Activated CD4-positive, CD25-positive, alpha-beta regulatory T cell treated with anti-CD3 and anti-CD28 coated beads, Interleukin-2, amount 50 U/mL, for 16 hours (primary cell): Measurements from ENCODE around the gene ZDHHC23.

Source experiments
- DNase-seq: peaks from one replicate; pipeline ENCODE4 v3.0.0-alpha.2; 2020; ENCODE audit warnings: low read depth, low spot score

Gene ZDHHC23, protein sequence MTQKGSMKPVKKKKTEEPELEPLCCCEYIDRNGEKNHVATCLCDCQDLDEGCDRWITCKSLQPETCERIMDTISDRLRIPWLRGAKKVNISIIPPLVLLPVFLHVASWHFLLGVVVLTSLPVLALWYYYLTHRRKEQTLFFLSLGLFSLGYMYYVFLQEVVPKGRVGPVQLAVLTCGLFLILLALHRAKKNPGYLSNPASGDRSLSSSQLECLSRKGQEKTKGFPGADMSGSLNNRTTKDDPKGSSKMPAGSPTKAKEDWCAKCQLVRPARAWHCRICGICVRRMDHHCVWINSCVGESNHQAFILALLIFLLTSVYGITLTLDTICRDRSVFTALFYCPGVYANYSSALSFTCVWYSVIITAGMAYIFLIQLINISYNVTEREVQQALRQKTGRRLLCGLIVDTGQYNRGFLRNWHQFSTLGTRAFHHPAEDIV

DNA sequence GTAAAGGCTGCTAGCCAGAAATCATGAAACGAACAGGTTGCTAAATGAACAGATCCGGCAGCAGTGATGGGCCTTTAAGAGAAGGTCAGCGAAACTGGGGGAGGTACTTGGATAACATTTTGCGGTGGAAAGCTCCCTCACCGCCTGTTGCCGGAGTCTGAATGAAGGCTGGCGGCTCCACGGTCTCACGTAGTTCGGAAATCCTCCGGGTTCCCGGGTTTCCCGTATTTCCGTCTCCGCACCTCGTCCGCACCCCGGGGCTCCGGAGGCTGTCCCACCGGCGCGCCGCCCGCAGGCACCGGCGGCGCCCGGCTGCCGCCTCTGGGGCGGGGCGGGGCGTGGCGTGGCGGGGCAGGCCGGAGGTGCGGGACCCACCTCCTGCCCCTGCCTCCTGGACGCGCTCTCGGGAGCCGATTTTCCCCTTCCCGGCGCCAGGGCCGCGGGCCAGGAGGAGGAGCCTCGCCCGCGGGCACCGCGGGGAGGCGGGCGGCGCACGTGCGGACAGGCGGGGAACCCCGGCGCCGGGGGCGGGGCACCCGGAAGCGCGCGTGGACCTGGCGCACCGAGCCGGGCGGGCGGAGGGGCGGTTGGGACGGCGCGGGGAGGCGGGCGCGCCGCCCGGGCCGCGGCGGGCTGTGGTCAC is at the start of gene ZDHHC23:
Gene ZDHHC23, plus strand, starts transcription at position 642 of the 643 bp plus-strand sequence. CDS start 790 bp downstream, outside the sequence.
- DNase-seq = peak; percentile 39

DNA sequence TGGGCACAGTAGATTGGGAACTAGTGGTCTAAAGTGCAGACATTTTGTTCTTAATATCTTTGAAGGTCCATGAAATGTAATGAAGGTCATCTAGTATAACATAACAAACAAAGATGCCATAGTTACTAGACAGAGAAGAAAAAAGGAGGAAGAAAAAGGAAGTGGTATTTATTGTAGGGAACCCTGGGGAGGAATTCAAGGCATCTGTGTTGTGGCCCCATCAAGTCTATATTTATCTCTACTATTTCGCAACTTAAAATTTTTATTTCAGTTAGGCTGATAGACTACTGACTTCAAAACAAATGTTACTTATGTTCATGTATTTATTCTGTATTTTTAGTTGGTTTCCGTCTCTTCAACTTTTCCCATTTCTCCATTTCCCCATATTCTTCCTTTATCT is 48.9 kb upstream of the ZDHHC23 start:
- DNase-seq = no peak

DNA sequence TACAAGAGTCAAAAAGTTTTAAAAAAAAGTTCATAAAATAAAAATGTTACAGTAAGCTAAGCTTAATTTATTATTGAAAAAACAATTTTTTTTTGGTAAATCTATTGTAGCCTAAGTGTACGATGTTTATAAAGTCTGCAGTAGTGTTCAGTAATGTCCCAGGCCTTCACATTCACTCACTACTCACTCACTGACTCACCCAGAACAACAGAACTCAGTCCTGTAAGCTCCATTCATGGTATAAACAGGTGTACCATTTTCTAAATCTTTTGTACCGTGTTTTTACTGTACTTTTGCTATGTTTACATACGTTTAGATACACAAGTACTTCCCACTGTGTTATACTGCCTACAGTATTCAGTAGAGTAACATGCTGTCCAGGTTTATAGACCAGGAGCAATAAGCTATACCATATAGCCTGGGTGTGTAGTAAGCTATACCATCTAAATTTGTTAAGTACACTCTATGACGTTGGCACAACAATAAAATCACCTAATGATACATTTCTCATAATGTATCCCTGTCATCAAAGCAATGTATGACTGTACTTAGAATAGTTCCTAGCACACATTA is 41.2 kb upstream of the ZDHHC23 start:
- DNase-seq = no peak

DNA sequence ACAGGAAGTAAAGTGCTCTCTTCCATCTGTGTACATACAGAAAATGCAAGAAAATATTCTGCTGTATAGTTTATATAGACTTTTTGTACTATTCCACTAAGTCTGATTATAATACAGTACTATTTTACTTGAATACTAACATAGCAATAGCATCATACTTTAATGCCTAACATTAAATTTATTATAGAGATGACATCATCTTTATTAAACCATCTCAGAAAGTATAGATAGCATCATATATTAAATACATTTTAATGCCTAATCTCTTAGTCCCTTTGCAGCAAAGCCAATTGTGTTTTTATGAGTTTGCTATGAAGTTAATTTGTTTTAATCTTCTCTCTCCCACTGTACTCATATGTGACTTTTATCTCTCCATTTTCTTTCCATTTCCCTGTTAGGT is 39.7 kb upstream of the ZDHHC23 start:
- DNase-seq = no peak

DNA sequence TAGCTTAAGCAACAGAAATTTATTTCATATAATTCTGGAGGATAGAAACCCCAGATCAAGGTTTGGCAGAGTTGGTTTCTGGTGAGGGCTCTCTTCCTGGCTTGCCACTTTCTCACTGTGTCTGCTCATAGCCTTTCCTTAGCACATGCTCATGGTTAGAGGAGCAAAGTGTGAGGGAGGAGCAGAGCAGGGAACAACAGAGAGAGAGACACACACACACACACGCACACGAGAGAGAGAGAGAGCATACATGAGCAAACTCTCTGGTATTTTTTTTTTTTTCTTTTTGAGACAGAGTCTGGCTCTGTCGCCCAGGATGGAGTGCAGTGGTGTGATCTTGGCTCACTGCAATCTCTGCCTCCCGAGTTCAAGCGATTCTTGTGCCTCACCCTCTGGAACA is 36.8 kb upstream of the ZDHHC23 start:
- no peak for DNase-seq

DNA sequence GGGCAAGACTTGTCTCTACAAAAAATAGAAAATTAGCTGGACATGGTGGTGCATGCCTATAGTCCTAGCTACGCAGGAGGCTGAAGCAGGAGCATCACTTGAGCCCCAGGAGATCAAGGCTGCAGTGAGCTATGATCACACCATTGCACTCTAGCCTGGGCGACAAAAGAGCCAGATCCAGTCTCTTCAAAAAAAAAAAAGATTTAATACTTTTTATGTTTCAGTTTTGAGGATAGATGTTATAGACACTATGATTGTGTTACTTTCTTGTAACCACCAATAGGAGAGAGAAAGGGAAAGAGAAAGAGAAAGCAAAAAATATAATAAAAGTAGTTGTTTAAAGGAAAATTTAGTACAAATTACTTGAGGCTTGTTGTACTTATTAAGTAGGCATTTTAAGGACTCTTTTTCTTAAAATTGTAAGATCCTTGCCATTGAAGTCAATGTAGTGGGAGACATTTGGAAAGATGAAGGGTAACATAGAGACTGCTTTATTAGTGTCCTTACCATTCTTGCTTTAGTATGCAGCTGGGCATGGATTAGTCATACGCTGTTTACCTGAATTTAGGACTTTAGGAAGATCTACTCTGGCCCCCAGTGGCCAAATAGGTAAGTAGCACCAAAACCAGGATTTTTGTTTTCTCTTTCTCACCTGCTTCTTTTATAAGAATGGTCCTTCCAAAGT is 35.1 kb upstream of the ZDHHC23 start:
- DNase-seq = no peak

DNA sequence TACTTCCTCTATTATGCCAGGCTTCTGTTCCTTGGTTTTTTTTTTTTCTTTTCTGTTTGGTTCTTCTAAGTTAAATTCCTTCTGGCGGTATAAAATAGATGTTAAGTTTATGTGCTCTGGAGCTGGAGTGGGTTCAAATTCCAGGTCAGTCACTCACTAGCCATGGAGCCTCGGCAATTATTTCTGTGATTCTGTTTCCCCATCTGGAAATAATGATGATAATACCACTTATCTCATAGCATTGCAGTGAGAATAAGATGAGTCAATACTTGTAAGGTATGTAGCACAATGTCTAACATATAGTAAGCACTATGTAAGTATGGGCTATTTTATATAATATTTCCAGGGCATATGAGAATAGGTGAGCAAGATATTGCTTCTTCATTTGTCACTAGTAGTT is 33.2 kb upstream of the ZDHHC23 start:
- no peak for DNase-seq

DNA sequence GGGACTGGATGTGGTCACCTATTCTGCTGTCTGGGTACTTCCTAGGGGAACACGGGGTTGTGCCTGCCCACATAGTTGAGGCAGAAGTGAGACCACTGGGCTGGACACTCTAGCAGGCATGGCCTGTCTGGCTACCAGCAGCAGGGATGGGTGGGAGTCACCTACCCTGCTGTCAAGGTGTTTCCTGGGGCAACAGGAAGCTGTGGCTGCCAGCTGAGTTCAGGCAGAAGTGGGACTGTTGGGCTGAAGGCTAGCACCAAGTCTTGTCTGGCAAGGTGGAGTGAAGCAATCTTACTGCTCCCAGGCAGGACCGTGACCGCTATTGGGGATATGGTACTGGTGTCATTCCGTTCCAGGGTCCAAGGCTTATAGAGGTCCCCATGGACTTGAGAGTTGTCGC is 20.3 kb upstream of the ZDHHC23 start:
- no peak for DNase-seq

DNA sequence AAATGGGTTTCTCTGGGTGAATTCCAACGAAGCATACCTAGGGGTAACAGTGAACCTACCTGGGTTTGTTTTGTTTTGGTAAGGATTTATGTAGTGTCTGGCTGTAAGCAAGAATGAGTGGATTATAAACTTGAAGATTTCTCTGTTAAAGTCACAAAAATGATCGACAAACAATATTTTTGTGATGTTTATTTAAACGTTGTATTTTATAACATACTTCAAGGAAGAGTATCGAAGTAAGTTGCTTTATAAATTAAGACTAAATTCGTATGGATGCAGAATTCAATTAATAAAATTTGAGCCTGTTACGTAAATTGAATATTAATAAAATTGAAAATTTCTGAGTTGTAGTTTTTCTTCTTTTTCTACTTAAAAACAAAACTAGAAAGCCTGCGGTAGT is 982 bp upstream of the ZDHHC23 start:
- no peak for DNase-seq

DNA sequence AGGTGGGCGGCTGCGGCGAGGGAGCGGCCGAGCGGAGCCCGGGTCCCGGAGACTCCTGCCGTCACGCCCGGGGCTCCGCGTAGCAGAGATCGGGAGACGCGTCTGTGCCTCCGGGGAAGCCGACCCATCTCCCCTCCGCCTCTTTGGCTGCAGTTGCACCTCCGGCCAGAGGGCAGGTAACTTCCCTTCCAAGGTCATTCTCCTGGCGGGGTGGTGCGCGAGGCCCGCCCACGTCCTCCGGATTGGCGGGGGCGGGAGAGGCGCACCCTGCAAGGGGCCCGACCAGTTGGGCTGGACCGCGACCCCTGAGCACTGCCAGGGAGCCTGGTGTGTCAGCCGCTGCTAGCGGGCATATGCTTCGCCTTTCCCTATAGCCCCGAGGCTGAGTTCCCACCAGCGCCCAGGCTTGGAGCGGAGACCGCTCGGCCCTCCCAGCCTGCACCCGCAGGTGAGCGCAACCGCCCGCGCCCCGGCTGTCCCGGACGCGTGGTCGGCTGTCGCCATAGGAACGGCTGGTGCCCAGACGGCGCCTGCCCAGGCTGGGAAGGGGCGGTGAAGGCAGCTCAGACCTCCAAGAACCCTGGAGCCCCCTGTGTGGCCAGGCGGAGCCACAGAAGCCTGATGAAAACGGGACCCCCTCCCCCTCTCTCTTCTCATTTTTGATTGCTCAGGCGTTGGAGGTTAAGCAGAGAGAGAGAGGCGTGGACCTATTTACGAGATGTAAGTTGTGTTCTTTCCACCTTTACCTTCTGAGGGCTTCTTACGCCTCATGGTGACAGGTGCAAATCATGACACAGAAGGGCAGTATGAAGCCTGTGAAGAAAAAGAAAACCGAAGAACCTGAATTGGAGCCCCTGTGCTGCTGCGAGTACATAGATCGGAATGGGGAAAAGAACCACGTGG is 453 bp downstream of the ZDHHC23 start:
- DNase-seq = no peak

DNA sequence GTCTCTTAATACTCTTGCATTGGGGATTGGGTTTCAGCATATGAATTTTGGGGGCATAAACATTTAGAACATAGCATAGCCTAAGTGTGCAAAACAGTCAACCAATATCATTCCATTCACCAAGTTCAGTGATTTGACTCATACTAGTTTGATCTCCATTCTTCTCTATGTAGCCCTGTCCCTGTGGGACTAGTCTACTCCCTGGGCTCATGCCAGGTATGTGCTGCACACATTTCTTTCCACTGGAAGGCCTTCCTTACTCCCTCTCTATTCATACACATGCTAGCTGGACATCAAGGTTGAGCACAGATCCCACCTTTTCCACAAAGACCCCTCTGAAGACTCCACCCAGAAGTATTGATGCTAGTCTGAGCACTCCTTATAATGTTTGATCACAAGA is 5.1 kb downstream of the ZDHHC23 start:
- no peak for DNase-seq

DNA sequence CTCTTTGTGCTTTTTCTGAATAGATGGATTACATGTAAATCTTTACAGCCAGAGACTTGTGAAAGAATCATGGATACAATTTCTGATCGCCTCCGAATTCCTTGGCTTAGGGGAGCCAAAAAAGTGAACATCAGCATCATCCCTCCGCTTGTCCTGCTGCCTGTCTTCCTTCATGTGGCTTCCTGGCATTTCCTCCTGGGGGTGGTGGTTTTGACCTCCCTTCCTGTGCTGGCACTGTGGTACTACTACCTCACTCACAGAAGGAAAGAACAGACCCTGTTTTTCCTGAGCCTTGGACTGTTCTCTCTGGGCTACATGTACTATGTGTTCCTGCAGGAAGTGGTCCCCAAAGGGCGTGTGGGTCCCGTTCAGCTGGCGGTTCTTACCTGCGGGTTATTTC is 5.9 kb downstream of the ZDHHC23 start:
- DNase-seq = no peak

DNA sequence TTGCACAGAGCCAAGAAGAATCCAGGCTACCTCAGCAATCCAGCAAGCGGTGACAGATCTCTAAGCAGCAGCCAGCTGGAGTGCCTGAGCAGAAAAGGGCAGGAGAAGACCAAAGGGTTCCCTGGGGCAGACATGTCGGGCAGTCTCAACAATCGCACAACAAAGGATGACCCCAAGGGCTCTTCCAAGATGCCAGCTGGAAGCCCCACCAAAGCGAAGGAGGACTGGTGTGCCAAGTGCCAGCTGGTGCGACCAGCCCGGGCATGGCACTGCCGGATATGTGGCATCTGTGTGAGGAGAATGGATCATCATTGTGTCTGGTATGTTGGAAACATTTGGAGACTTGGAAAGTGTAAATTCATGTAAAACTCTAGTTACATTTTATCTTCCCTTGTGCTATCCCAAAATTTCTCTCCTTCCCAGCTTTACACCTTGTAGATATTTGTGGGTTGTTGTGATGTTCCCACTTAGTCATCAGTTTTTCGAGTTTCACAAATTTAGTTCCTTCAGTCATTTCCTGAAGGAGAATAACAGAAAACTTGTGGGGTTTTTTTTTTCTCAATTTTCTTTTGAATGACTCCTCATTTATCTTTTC is 6.4 kb downstream of the ZDHHC23 start:
- no peak for DNase-seq

DNA sequence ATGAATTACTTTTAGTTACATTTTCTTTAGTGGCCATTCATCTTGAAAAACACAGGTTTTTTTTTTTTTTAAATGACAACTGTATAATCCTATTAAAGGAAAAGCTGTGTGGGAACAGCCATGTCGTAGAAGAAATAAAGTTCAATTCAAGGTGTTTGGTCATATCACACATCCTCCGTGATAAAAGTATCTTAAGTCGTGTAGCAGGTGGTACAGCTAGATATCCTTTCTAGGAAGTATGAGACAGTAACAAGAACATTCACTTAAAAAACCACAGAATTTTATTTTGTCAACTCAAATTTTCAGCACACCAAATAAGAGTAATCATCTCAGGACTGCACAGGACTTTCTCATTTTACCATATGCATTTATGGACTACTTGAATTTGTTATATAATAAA is 16.1 kb downstream of the ZDHHC23 start:
- DNase-seq = no peak

DNA sequence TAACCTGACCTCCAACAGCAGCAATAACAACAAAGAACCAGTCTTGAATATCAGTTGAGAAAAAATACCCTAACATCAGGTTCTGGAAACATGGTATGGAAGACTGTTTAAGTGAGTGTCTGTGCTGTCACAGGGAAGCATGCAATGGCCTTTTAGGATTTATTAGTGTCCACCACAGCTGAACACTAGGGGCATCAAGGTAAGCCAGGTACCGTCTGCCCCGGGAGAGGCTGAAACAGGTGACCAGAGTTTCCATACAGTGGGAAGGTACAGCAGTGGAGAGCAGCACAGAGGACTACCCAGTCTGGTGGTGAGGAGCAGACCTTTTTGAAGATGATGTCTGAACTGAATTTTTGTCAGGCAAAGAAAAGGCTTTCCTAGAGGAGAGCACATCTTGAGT is 18.4 kb downstream of the ZDHHC23 start:
- no peak for DNase-seq

DNA sequence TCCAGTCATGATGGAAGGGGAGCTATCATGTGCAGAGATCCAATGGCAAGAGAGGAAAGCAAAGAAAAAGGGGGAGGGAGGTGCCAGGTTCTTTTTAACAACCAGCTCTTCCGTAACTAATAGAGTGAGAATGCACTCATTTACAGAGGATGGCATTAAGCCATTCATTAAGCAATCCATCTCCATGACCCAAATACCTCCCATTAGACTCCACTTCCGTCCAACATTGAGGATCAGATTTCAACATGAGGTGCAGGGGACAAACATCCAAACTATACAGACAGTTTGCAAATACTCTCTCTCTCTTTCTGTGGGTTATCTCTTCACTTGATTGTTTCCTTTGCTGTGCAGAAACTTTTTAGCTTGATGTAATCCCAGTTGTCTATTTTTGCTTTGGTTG is 21.2 kb downstream of the ZDHHC23 start:
- no peak for DNase-seq

DNA sequence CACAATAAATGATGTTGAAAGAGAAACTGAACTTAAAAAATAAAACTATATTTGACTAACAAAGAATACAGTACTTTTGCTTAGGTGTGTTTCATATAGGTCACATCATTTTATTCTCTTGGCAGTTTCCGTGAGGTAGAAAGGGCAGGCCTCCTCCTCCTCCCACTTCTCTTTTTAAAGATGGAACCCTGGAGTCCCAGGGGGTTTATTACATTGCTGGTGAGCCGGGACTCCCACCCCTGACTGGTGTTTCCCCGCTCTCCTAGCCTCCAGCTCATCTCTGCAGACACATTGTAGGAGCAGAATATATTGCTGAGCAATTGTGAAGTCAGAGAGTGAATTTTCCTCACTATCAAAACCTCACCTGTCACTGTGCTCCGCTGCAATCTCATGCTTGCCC is 30.0 kb downstream of the ZDHHC23 start:
- no peak for DNase-seq

DNA sequence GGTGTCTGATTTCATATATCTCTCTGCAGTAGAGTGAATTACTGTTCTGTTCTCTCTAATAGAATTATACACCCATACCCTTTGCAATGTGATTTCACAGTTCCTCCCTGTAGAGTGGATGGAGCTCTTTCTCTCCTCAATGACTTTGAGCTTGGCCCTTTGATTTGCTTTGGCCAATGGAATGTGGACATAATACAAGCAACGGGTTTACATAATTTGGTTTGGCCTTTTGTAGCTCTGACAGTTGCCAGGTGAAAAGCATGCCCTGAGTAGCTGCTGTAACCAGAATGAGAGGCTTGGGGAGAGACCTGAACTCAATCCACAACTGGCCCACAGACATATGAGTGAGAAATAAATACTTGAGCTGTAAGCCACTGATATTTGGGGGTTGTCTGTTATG is 32.1 kb downstream of the ZDHHC23 start:
- no peak for DNase-seq

DNA sequence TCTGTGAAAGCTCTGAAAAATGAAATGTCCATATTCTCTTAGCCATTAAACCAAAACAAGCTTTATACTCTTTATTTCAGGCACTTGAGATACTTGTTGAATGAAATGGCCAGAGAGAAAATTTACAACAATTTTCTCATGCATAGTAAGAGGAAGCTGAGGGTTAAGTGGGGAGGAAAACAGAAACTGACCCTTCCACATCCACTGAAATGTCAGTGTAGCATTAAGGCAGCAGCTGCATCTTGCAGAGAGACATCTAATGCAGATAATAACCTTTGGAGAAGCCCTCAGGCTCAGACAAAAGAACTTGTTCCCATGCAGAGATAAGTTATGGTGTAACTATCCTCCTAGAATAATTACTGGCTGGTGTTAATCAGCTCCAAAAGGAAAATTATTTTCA is 34.0 kb downstream of the ZDHHC23 start:
- DNase-seq = no peak

DNA sequence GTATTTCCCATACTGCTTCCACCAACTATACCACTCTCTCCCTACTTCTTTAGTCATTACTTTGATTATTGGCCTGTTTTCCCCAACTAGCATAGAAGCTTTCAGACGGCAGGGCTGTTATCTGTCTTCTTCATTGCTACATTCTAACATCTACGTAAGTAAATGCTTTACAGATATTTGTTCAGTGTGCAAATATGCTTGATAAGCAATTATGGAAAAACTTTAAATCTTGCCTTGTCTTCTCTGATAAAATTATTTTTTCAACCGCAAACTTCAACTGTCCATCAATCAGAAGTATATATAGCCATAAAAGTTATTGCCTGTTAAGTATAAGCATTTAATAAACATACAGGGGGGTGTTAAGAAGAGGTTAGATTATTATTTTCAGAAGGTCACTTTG is 35.7 kb downstream of the ZDHHC23 start:
- no peak for DNase-seq

DNA sequence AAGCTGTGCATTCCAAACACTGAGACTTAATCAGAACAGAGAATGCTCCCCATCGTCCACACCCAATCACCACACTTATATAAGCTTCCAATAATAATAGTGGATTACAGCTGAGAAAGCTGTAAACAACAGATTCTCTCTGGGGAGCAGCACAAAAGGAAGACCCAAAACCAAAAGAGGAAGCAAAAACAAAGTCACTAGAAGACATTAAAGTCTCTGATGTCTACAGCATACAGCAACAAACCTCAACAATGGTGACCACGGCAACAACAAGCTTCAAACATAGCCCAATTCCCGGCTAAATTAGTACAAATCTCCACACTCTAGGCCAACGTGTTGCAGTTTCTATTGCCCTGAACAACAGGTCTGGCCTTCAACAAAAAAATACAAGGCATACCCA is 37.7 kb downstream of the ZDHHC23 start:
- no peak for DNase-seq
